SK-N-SH treated with all-trans-retinoic acid at 6 μM for 48 hours (cell line): ENCODE measurements around the gene SGO1.

Experiments
- CREB5 ChIP-seq: fragments of 250-450 bp; sonication (Bioruptor Pico); IDR thresholded peaks from 2 replicates; pipeline ENCODE4 v1.5.1; 2020; ENCODE audit warnings: low read depth, mild to moderate bottlenecking, moderate library complexity
- OSR1 ChIP-seq: fragments of 250-450 bp; sonication (Bioruptor Pico); IDR thresholded peaks from 2 replicates; pipeline ENCODE4 v1.8.0; 2022; ENCODE audit warnings: moderate library complexity, mild to moderate bottlenecking, inconsistent platforms
- SNAI2 ChIP-seq: fragments of 250-450 bp; sonication (Bioruptor Pico); IDR thresholded peaks from 2 replicates; pipeline ENCODE4 v1.5.0; 2020; ENCODE audit warnings: mild to moderate bottlenecking, moderate library complexity

GRCh38 chr3:20125289-20125688 is 60.7 kb downstream of the SGO1 start:
- no peak for TF ChIP-seq CREB5 (CRISPR knock-in tag)
- TF ChIP-seq SNAI2 (CRISPR knock-in tag): no peak
- TF ChIP-seq OSR1: no peak
